CD4-positive, CD25-positive, alpha-beta regulatory T cell (primary cell): ENCODE data around the gene NBEAL1. TPM values are rescaled to one million over a fixed set of nuclear protein-coding genes. Genes with fewer than 3 reads are reported as not detected.
"Not testable (repeated sequence)": the region's sequence is repeated elsewhere in the genome, so short reads cannot be mapped to it uniquely, and the experiment has no call there.

Source experiments
- ATAC-seq, 2 donors: fragments of 150-1000 bp; cut with Tn5 transposase; one replicate each; pipeline ENCODE4 v1.10.0; 2021; ENCODE audit warnings: low read depth in 2 of 2, moderate number of reproducible peaks in 2 of 2, moderate library complexity in 1 of 2
- DNase-seq, 3 donors: peaks; one replicate each; pipeline versions ENCODE4 v3.0.0 to v3.0.0-alpha.2; 2012 to 2022; ENCODE audit warnings: mixed read lengths in 1 of 3
- H3K27ac ChIP-seq: one replicate; pipeline ENCODE4 v1.7.0; 2013; ENCODE audit warnings: mild to moderate bottlenecking, low read length; ENCODE audit not compliant: insufficient read depth, poor library complexity, severe bottlenecking
- H3K27me3 ChIP-seq: one replicate; pipeline ENCODE4 v1.7.0; 2013; ENCODE audit warnings: low read length; ENCODE audit not compliant: control insufficient read depth, insufficient read depth
- H3K36me3 ChIP-seq: one replicate; pipeline ENCODE4 v1.7.0; 2013; ENCODE audit warnings: mild to moderate bottlenecking, low read length, moderate library complexity; ENCODE audit not compliant: control insufficient read depth, insufficient read depth
- H3K4me1 ChIP-seq: 2 replicates; pipeline ENCODE4 v1.7.0; 2013; ENCODE audit warnings: mild to moderate bottlenecking, low read length; ENCODE audit not compliant: insufficient read depth, control insufficient read depth, poor library complexity, severe bottlenecking
- H3K4me3 ChIP-seq: one replicate; pipeline ENCODE4 v1.7.0; 2013; ENCODE audit warnings: low read depth, mild to moderate bottlenecking, low read length, moderate library complexity
- H3K9me3 ChIP-seq, 2 experiments: 1 replicate in 1 of 2; 2 replicates in 1 of 2; pipeline ENCODE4 v1.7.0; 2013; ENCODE audit warnings: low read length in 2 of 2, mild to moderate bottlenecking in 1 of 2, moderate library complexity in 1 of 2; ENCODE audit not compliant: control insufficient read depth in 2 of 2
- H3K27ac Mint-ChIP-seq, 3 donors: one replicate each; pipeline ENCODE4 v1.8.0; 2020 to 2022; ENCODE audit warnings: mild to moderate bottlenecking in 3 of 3, mixed read lengths in 3 of 3, moderate library complexity in 2 of 3
- H3K27me3 Mint-ChIP-seq: one replicate; pipeline ENCODE4 v1.8.0; 2022; ENCODE audit warnings: mild to moderate bottlenecking, mixed read lengths
- H3K36me3 Mint-ChIP-seq: one replicate; pipeline ENCODE4 v1.8.0; 2020; ENCODE audit warnings: mixed read lengths
- H3K4me1 Mint-ChIP-seq, 4 donors: one replicate each; pipeline ENCODE4 v1.8.0; 2020 to 2022; ENCODE audit warnings: mixed read lengths in 4 of 4, mild to moderate bottlenecking in 1 of 4
- H3K4me3 Mint-ChIP-seq, 4 donors: one replicate each; pipeline ENCODE4 v1.8.0; 2020 to 2022; ENCODE audit warnings: mild to moderate bottlenecking in 4 of 4, mixed read lengths in 4 of 4, moderate library complexity in 3 of 4
- H3K9me3 Mint-ChIP-seq, 7 donors: one replicate each; pipeline ENCODE4 v1.8.0; 2020 to 2022; ENCODE audit warnings: mixed read lengths in 7 of 7, mild to moderate bottlenecking in 3 of 7, moderate library complexity in 2 of 7
- polyA plus RNA-seq, 4 donors: library from polyadenylated mRNA; unstranded; fragments of 300-500 nt; fragmentation: Illumina TruSeq; gene quantifications; one replicate each; pipeline ENCODE4 v1.2.3, GENCODE V29; 2021
- total RNA-seq: library from RNA; stranded (reverse); gene quantifications from one replicate; pipeline ENCODE4 v1.2.3, GENCODE V29; 2022

Gene NBEAL1
- total and polyA plus RNA-seq, 5 donors from 2014 or later = 6.0 to 18.3 (median 6.5) TPM

DNA sequence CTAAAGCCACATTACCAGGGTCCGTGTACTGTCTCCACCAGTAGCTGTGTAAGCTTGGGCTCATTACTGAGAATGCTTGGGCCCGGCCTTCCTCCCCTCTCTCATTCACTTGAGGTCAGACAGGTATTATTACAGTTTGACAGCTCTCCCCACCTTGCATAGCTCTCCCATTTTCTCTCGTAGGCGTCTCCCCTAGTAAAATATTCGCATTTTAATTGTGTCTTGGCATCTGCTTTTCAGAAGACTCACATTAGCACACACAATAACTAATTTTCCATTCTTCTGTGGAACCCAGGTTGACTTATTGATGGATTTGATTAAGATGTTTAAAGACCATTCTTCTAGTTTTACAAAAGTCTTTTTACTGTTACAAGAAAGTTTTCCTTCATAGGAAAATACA lies 153.1 kb downstream of the NBEAL1 start:
- peaks cover 3% of the 10 kb centered on the region for H3K36me3 ChIP-seq
- Mint-ChIP-seq H3K4me1 (no peaks in the 10 kb centered on the region), H3K36me3 (peaks cover 29% of the 10 kb centered on the region), H3K9me3 (peaks cover 0 to 5% (median 0%) of the 10 kb centered on the region in 7 donors), H3K27ac (no peak overlapping the region), H3K27me3 (no peaks in the 10 kb centered on the region), H3K4me3 (no peak overlapping the region)
- no peaks in the 10 kb centered on the region for H3K4me1 ChIP-seq
- no peak overlapping the region for H3K4me3 ChIP-seq
- H3K27me3 ChIP-seq = no peaks in the 10 kb centered on the region
- ATAC-seq (no peak), DNase-seq (no peak)
- no peak overlapping the region for H3K27ac ChIP-seq
- H3K9me3 ChIP-seq = no peaks in the 10 kb centered on the region

DNA sequence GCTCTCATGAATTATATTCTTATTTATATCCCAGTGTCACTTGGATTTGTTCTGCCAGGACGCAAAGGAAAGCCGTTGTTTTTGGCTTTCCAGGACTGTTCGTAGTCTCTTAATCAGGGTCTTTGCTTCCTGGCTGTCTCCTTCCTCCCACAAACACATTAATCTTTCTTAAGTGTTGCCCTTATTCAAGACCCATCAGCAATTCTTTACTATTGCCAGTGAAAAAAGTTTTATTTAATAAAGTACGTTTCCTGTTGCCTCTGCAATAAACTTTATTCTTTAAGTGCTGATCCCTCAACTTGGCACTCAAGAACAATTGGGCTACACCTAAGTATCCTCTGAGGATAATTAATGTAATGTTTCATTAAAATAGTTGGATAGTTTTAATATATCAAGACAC lies 155.8 kb downstream of the NBEAL1 start:
- ATAC-seq (no peak), DNase-seq (no peak)
- Mint-ChIP-seq H3K27me3 (no peaks in the 10 kb centered on the region), H3K4me1 (no peaks in the 10 kb centered on the region), H3K27ac (no peak overlapping the region), H3K36me3 (peaks cover 25% of the 10 kb centered on the region), H3K9me3 (no peaks in the 10 kb centered on the region), H3K4me3 (no peak overlapping the region)
- Histone ChIP-seq H3K27ac (no peak overlapping the region), H3K36me3 (peaks cover 3% of the 10 kb centered on the region), H3K4me3 (no peak overlapping the region), H3K4me1 (no peaks in the 10 kb centered on the region), H3K27me3 (no peaks in the 10 kb centered on the region), H3K9me3 (no peaks in the 10 kb centered on the region)

DNA sequence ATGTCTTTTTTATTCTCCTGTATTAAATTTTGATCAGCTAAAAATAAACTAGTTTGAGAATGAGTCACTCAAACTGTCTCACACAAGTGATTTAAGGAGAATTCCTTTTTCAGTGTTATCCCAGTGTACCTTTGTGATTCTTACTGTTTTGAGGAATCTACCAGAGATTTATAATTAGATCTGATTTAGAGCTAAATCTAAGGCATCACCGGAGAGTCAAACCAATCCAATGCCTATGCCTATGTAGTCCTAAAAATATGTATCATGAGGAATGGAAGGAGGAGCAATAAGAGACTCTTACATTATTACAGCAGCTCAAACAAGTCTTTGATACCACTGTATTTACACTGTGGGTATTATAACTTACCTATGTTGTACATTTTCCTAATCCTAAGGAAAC lies 160.7 kb downstream of the NBEAL1 start:
- peak overlapping the region in 1 of 3 donors; percentile 17 for H3K27ac Mint-ChIP-seq
- H3K4me3 ChIP-seq = no peak overlapping the region
- no peak overlapping the region for H3K27ac ChIP-seq
- H3K27me3 ChIP-seq = no peaks in the 10 kb centered on the region
- no peaks in the 10 kb centered on the region for H3K9me3 Mint-ChIP-seq
- H3K9me3 ChIP-seq = no peaks in the 10 kb centered on the region
- no peaks in the 10 kb centered on the region for H3K27me3 Mint-ChIP-seq
- ATAC-seq (no peak), DNase-seq (no peak)
- peaks cover 0 to 8% (median 5%) of the 10 kb centered on the region in 4 donors for H3K4me1 Mint-ChIP-seq
- peaks cover 11% of the 10 kb centered on the region for H3K36me3 Mint-ChIP-seq
- peaks cover 3% of the 10 kb centered on the region for H3K36me3 ChIP-seq
- H3K4me3 Mint-ChIP-seq = no peak overlapping the region
- H3K4me1 ChIP-seq = no peaks in the 10 kb centered on the region

GRCh38 chr2:203177361-203177760 lies 162.7 kb downstream of the NBEAL1 start:
- Histone ChIP-seq H3K9me3 (no peaks in the 10 kb centered on the region), H3K27me3 (no peaks in the 10 kb centered on the region), H3K27ac (no peak overlapping the region), H3K4me3 (no peak overlapping the region), H3K4me1 (no peaks in the 10 kb centered on the region), H3K36me3 (no peaks in the 10 kb centered on the region)
- Mint-ChIP-seq H3K9me3 (no peaks in the 10 kb centered on the region), H3K36me3 (peaks cover 11% of the 10 kb centered on the region), H3K27ac (no peak overlapping the region), H3K4me1 (peaks cover 0 to 8% (median 5%) of the 10 kb centered on the region in 4 donors), H3K4me3 (no peak overlapping the region), H3K27me3 (no peaks in the 10 kb centered on the region)
- ATAC-seq = peak in 1 of 2 donors; percentile 31
- peak in 2 of 3 donors; percentile 8 to 32 for DNase-seq

GRCh38 chr2:203185864-203186263 lies 171.2 kb downstream of the NBEAL1 start:
- Mint-ChIP-seq H3K4me3 (no peak overlapping the region), H3K9me3 (peaks cover 0 to 1% (median 0%) of the 10 kb centered on the region in 7 donors), H3K36me3 (peaks cover 24% of the 10 kb centered on the region), H3K4me1 (no peaks in the 10 kb centered on the region), H3K27me3 (no peaks in the 10 kb centered on the region), H3K27ac (no peak overlapping the region)
- no peaks in the 10 kb centered on the region for H3K9me3 ChIP-seq
- ATAC-seq (no peak), DNase-seq (no peak)
- H3K27ac ChIP-seq = no peak overlapping the region
- H3K36me3 ChIP-seq = peaks cover 3% of the 10 kb centered on the region
- H3K27me3 ChIP-seq = no peaks in the 10 kb centered on the region
- no peak overlapping the region for H3K4me3 ChIP-seq
- H3K4me1 ChIP-seq = no peaks in the 10 kb centered on the region

DNA sequence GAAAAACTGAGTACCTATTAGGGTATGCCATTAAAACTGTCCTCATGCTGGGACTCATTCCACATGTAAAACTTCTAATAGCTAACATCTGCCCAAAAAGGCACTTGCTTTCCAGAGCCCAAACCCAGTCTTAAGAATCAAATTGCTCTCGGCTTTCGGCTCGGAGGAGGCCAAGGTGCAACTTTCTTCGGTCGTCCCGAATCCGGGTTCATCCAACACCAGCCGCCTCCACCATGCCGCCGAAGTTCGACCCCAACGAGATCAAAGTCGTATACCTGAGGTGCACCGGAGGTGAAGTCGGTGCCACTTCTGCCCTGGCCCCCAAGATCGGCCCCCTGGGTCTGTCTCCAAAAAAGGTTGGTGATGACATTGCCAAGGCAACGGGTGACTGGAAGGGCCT lies 175.9 kb downstream of the NBEAL1 start:
- DNase-seq, H3K4me3 ChIP-seq, H3K27ac ChIP-seq, H3K27me3 Mint-ChIP-seq, H3K27me3 ChIP-seq, H3K9me3 ChIP-seq, H3K27ac Mint-ChIP-seq, H3K4me1 ChIP-seq, H3K9me3 Mint-ChIP-seq, ATAC-seq, H3K4me3 Mint-ChIP-seq, H3K36me3 ChIP-seq, H3K4me1 Mint-ChIP-seq: not testable (repeated sequence)
- H3K36me3 Mint-ChIP-seq = peaks cover 19% of the 10 kb centered on the region

- not testable (repeated sequence) for H3K4me3 ChIP-seq, DNase-seq, H3K4me1 ChIP-seq, H3K4me1 Mint-ChIP-seq, H3K27me3 Mint-ChIP-seq, H3K4me3 Mint-ChIP-seq, H3K9me3 Mint-ChIP-seq, H3K36me3 ChIP-seq, H3K27ac Mint-ChIP-seq, ATAC-seq, H3K27ac ChIP-seq, H3K9me3 ChIP-seq, H3K27me3 ChIP-seq
- peaks cover 14% of the 10 kb centered on the region for H3K36me3 Mint-ChIP-seq
These were observed 176.4 kb downstream of the NBEAL1 start for GRCh38 chr2:203191026-203191425.

DNA sequence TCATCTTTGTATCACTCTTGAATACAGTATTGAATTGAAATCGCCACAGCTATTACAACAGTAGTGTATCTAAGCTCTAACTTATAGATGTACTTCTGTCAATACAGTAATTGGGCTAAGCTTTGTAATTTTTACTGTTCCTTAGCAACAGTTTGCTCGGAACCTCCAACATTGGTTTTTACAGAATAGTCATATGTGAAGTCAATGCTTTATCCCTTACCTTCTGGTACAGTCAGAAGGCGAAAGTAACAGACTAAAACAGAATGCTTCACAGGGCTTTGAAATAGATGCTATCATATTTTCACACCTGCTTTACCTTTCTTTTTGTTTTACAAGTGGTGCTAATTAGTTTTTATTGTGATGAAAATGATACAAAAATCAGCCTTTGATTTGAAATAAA lies 177.3 kb downstream of the NBEAL1 start:
- no peaks in the 10 kb centered on the region for H3K4me1 ChIP-seq
- Mint-ChIP-seq H3K4me1 (no peaks in the 10 kb centered on the region), H3K27me3 (no peaks in the 10 kb centered on the region), H3K27ac (no peak overlapping the region), H3K4me3 (no peak overlapping the region), H3K9me3 (no peaks in the 10 kb centered on the region), H3K36me3 (peaks cover 13% of the 10 kb centered on the region)
- no peaks in the 10 kb centered on the region for H3K27me3 ChIP-seq
- H3K36me3 ChIP-seq = peaks cover 3% of the 10 kb centered on the region
- no peak overlapping the region for H3K27ac ChIP-seq
- ATAC-seq (no peak), DNase-seq (peak in 1 of 3 donors; percentile 12)
- H3K9me3 ChIP-seq = no peaks in the 10 kb centered on the region
- no peak overlapping the region for H3K4me3 ChIP-seq
